ENCODE measurements around the gene MRPL53.
"Not testable (repeated sequence)": the region's sequence is repeated elsewhere in the genome, so short reads cannot be mapped to it uniquely, and the experiment has no call there.

Gene MRPL53

GRCh38 chr2:74502720-74503505 is 30.4 kb upstream of the MRPL53 start:
- DNase-seq (ENCODE audit: low read depth in 1 of 2, low spot score in 1 of 2): no peak

GRCh38 chr2:74502147-74502719 is 29.8 kb upstream of the MRPL53 start:
- no peak for DNase-seq (ENCODE audit: low read depth in 1 of 2, low spot score in 1 of 2)

- DNase-seq (ENCODE audit: low read depth in 1 of 2, low spot score in 1 of 2): no peak
Observed at GRCh38 chr2:74501335-74502071, 29.0 kb upstream of the MRPL53 start.

GRCh38 chr2:74500578-74500946 is 28.1 kb upstream of the MRPL53 start:
- no peak for DNase-seq (ENCODE audit: low read depth in 1 of 2, low spot score in 1 of 2)

GRCh38 chr2:74499940-74500577 is 27.6 kb upstream of the MRPL53 start:
- no peak for DNase-seq (ENCODE audit: low read depth in 1 of 2, low spot score in 1 of 2)

GRCh38 chr2:74499267-74499939 is 26.9 kb upstream of the MRPL53 start, which contains the start of gene LBX2:
TSS of gene LBX2 (minus strand) at chr2:74499603. CDS start at chr2:74499537, 66 bp downstream.
- DNase-seq (ENCODE audit: low read depth in 1 of 2, low spot score in 1 of 2): no peak

GRCh38 chr2:74498500-74499266 is 26.2 kb upstream of the MRPL53 start:
- no peak for DNase-seq (ENCODE audit: low read depth in 1 of 2, low spot score in 1 of 2)

GRCh38 chr2:74497777-74498499 is 25.5 kb upstream of the MRPL53 start:
- no peak for DNase-seq (ENCODE audit: low read depth in 1 of 2, low spot score in 1 of 2)

- DNase-seq (ENCODE audit: low read depth in 1 of 2, low spot score in 1 of 2): no peak
Observed at GRCh38 chr2:74496997-74497776, 24.7 kb upstream of the MRPL53 start.

- DNase-seq (ENCODE audit: low read depth in 1 of 2, low spot score in 1 of 2): no peak
Observed at GRCh38 chr2:74495440-74495839, 23.0 kb upstream of the MRPL53 start.

- DNase-seq (ENCODE audit: low read depth in 1 of 2, low spot score in 1 of 2): no peak
Observed at GRCh38 chr2:74493546-74493945, 21.1 kb upstream of the MRPL53 start.

- DNase-seq (ENCODE audit: low read depth in 1 of 2, low spot score in 1 of 2): no peak
Observed at GRCh38 chr2:74491648-74492544, 19.4 kb upstream of the MRPL53 start.

GRCh38 chr2:74489906-74490305 is 17.4 kb upstream of the MRPL53 start:
- no peak for DNase-seq (ENCODE audit: low read depth in 1 of 2, low spot score in 1 of 2)

- no peak for DNase-seq (ENCODE audit: low read depth in 1 of 2, low spot score in 1 of 2)
Observed at GRCh38 chr2:74488643-74489481, 16.4 kb upstream of the MRPL53 start.

- no peak for DNase-seq (ENCODE audit: low read depth in 1 of 2, low spot score in 1 of 2)
Observed at GRCh38 chr2:74486141-74486540, 13.7 kb upstream of the MRPL53 start.

GRCh38 chr2:74483675-74484164 is 11.2 kb upstream of the MRPL53 start:
- not testable (repeated sequence) for DNase-seq (ENCODE audit: low read depth in 1 of 2, low spot score in 1 of 2)
